ENCODE data around the gene UBE2M. TPM values are rescaled to one million over a fixed set of nuclear protein-coding genes. Genes with fewer than 3 reads are reported as not detected.

The UBE2M gene
- total RNA-seq, 1 experiment from 2014 or later, result 158 TPM

GRCh38 chr19:58516964-58517833 lies 41.2 kb downstream of the UBE2M start:
- intact Hi-C loops (cut with micrococcal nuclease), result no loop called here
- H3K27me3 Mint-ChIP-seq (ENCODE audit: insufficient read depth, unreplicated experiment), result no peaks in the 10 kb centered on the region
- no TSS peak for BruUV-seq (replicated peaks)
- peak overlapping the region; percentile 83 for H3K4me3 Mint-ChIP-seq (ENCODE audit: unreplicated experiment)
- H3K36me3 Mint-ChIP-seq (ENCODE audit: insufficient read depth, unreplicated experiment), result peaks cover 44% of the 10 kb centered on the region
- DNase-seq (ENCODE audit: unreplicated experiment), result no peak
- POLR2A ChIA-PET, result interaction anchor here (0.6 to 6.7 kb wide), 5 partner anchors 28 to 212 kb away, joined by 3 to 194 read pairs (median 77); partner anchors contain the start of genes CHMP2A, ERVK3-1, TRIM28 and UBE2M
- peak overlapping the region; percentile 100 for H3K27ac Mint-ChIP-seq (ENCODE audit: low read depth, unreplicated experiment)
- H3K4me1 Mint-ChIP-seq (ENCODE audit: insufficient read depth, unreplicated experiment), result peaks cover 27% of the 10 kb centered on the region
- TF ChIP-seq CTCF (IDR thresholded peaks at IDR 0.05; ENCODE audit: unreplicated experiment), result no peak
- no peaks in the 10 kb centered on the region for H3K9me3 Mint-ChIP-seq (ENCODE audit: unreplicated experiment)
- CTCF ChIA-PET, result interaction anchor here (0.5 to 5.7 kb wide), 6 partner anchors 11 to 1126 kb away, joined by 3 to 43 read pairs (median 3); partner anchors contain the start of genes CHMP2A and TRIM28

- Mint-ChIP-seq H3K36me3 (ENCODE audit: insufficient read depth, unreplicated experiment) (peaks cover 44% of the 10 kb centered on the region), H3K4me1 (ENCODE audit: insufficient read depth, unreplicated experiment) (peaks cover 22% of the 10 kb centered on the region), H3K27ac (ENCODE audit: low read depth, unreplicated experiment) (no peak overlapping the region), H3K9me3 (ENCODE audit: unreplicated experiment) (no peaks in the 10 kb centered on the region), H3K4me3 (ENCODE audit: unreplicated experiment) (no peak overlapping the region), H3K27me3 (ENCODE audit: insufficient read depth, unreplicated experiment) (no peaks in the 10 kb centered on the region)
- BruUV-seq (replicated peaks), result no TSS peak
- no peak for DNase-seq (ENCODE audit: unreplicated experiment)
- CTCF ChIA-PET, result interaction anchor here (0.5 to 5.7 kb wide), 3 partner anchors 17 to 147 kb away, joined by 3 to 43 read pairs (median 4); partner anchors contain the start of gene CHMP2A
- no peak for TF ChIP-seq CTCF (IDR thresholded peaks at IDR 0.05; ENCODE audit: unreplicated experiment)
- POLR2A ChIA-PET, result interaction anchor here (3.8 to 6.7 kb wide), 2 partner anchors 28 to 29 kb away, joined by 35 to 194 read pairs; partner anchors contain the start of gene TRIM28
- intact Hi-C loops (cut with micrococcal nuclease), result no loop called here
These were observed 42.1 kb downstream of the UBE2M start for GRCh38 chr19:58516246-58516836.

DNA sequence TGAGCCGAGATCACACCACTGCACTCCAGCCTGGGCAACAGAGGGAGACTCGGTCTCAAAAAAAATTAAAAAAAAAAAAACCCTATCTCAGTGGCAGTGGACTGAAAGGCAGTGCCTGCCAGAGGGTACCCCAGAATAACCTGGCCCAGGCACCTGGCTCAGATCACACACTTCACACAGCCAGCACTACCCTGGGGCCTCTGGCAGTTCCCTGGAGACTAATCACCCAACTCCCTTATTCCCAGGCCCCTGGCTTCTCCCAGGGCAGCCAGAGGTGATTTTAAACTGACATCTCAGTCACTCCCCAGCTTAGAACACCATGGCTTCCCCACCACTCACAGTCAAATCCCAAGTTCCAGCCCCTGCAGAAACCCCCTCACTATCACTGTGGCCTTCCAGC lies 43.2 kb downstream of the UBE2M start:
- Mint-ChIP-seq H3K36me3 (ENCODE audit: insufficient read depth, unreplicated experiment) (peaks cover 43% of the 10 kb centered on the region), H3K27ac (ENCODE audit: low read depth, unreplicated experiment) (peak overlapping the region; percentile 59), H3K9me3 (ENCODE audit: unreplicated experiment) (no peaks in the 10 kb centered on the region), H3K4me3 (ENCODE audit: unreplicated experiment) (peak overlapping the region; percentile 77), H3K27me3 (ENCODE audit: insufficient read depth, unreplicated experiment) (no peaks in the 10 kb centered on the region), H3K4me1 (ENCODE audit: insufficient read depth, unreplicated experiment) (peaks cover 16% of the 10 kb centered on the region)
- TF ChIP-seq CTCF (IDR thresholded peaks at IDR 0.05; ENCODE audit: unreplicated experiment), result no peak
- ChIA-PET CTCF (interaction anchor here (0.7 kb wide), 2 partner anchors 26 to 1079 kb away, joined by 4 read pairs; no protein-coding TSS in a partner anchor), POLR2A (interaction anchor here (3.8 kb wide), 1 partner anchor 29 kb away, joined by 35 read pairs; the partner anchor contains the start of gene TRIM28)
- BruUV-seq (replicated peaks), result no TSS peak
- intact Hi-C loops (cut with micrococcal nuclease), result no loop called here
- no peak for DNase-seq (ENCODE audit: unreplicated experiment)

DNA sequence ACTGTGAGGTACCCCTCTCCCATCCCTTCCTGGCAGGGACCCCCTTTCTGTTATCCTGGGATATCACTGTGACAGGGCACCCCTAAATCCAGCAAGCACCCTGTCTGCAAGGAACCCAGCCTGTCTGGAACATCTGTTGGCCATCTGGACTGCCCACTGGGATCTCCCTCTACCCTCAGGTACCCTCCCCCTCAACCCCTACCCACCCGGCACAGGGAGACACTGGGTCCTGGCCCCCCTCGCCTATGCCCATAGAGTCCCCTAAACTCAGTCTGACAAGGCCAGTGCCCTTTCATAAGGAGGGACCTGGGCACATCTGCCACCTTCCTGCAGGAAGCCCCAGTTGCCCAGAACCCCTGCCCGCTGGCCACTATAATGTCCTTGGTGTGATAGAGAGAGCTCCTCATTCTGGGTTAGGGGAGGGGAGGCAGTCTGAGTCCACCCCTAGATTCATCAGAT lies 43.8 kb downstream of the UBE2M start:
- CTCF ChIA-PET, result interaction anchor here (0.7 to 2.0 kb wide), 9 partner anchors 10 to 714 kb away, joined by 3 to 21 read pairs (median 3); no protein-coding TSS in a partner anchor
- peak overlapping the region; percentile 86 for H3K27ac Mint-ChIP-seq (ENCODE audit: low read depth, unreplicated experiment)

More for the DNA sequence above, 43.8 kb downstream of the UBE2M start:
- Mint-ChIP-seq H3K36me3 (ENCODE audit: insufficient read depth, unreplicated experiment) (peaks cover 37% of the 10 kb centered on the region), H3K4me1 (ENCODE audit: insufficient read depth, unreplicated experiment) (peaks cover 14% of the 10 kb centered on the region), H3K27me3 (ENCODE audit: insufficient read depth, unreplicated experiment) (no peaks in the 10 kb centered on the region), H3K9me3 (ENCODE audit: unreplicated experiment) (no peaks in the 10 kb centered on the region), H3K4me3 (ENCODE audit: unreplicated experiment) (peak overlapping the region; percentile 77)
- intact Hi-C loops (cut with micrococcal nuclease), result no loop called here
- TSS peak; percentile 44 for BruUV-seq (replicated peaks)
- POLR2A ChIA-PET, result interaction anchor here (0.6 to 3.8 kb wide), 9 partner anchors 15 to 127 kb away, joined by 3 to 35 read pairs (median 4); partner anchors contain the start of genes CHMP2A, TRIM28 and UBE2M
- no peak for TF ChIP-seq CTCF (IDR thresholded peaks at IDR 0.05; ENCODE audit: unreplicated experiment)
- no peak for DNase-seq (ENCODE audit: unreplicated experiment)
